Progenitor cell of endocrine pancreas (in vitro differentiated cells): Measurements from ENCODE around the gene GARIN3. TPM values are rescaled to one million over a fixed set of nuclear protein-coding genes. Genes with fewer than 3 reads are reported as not detected.

Source experiments
- DNase-seq: peaks from one replicate; pipeline ENCODE4 v3.0.0; 2021; ENCODE audit warnings: low spot score; ENCODE audit not compliant: unreplicated experiment
- H3K27ac Mint-ChIP-seq: 2 replicates; pipeline ENCODE4 v1.8.0; 2021; ENCODE audit warnings: mild to moderate bottlenecking, moderate library complexity, mixed read lengths
- H3K27me3 Mint-ChIP-seq: 2 replicates; pipeline ENCODE4 v1.8.0; 2021; ENCODE audit warnings: mixed read lengths
- H3K36me3 Mint-ChIP-seq: 2 replicates; pipeline ENCODE4 v1.8.0; 2022; ENCODE audit warnings: mixed read lengths; ENCODE audit not compliant: insufficient read depth
- H3K4me1 Mint-ChIP-seq: 2 replicates; pipeline ENCODE4 v1.8.0; 2021; ENCODE audit warnings: low read depth, mixed read lengths
- H3K4me3 Mint-ChIP-seq: 2 replicates; pipeline ENCODE4 v1.8.0; 2021; ENCODE audit warnings: low read depth, mild to moderate bottlenecking, moderate library complexity, mixed read lengths
- H3K9me3 Mint-ChIP-seq: 2 replicates; pipeline ENCODE4 v1.8.0; 2021; ENCODE audit warnings: low read depth, mixed read lengths
- CTCF ChIP-seq: fragments of 200-600 bp; sonication (generic); IDR thresholded peaks from one replicate; pipeline ENCODE4 v1.5.0; 2021; ENCODE audit warnings: antibody characterized with exemption, mild to moderate bottlenecking; ENCODE audit not compliant: unreplicated experiment
- total RNA-seq: library from RNA; stranded (reverse); gene quantifications from 2 replicates; pipeline ENCODE4 v1.2.1, GENCODE V29; 2021

GARIN3 gene
- total RNA-seq, 1 donor from 2014 or later: not detected

DNA sequence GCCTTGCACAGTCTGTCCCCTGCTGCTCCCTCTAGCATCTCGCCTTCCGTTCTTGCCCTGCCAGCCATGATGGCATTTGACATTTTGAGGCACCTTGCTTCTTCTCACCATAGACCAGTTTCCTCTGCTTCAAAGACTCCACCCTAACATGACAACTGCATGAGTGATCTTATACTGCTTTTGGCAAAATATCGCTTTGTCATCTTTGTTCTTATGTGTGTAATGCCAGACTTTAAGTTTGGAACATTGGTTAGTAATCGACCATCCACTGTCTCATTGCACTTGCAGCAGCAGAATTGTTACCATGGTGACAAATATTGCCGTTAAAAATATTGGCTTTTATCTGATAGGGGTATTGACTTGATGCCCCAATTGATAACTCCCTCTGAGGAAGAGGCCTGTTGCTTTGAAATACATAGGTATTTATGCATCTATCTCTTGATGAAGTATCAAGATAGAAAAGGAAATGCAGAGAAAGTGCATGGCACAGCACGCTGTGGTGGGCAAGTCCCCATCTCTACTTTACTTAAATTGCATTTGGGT is 6.8 kb downstream of the GARIN3 start:
- Mint-ChIP-seq H3K4me3 (no peak overlapping the region), H3K9me3 (no peaks in the 10 kb centered on the region), H3K36me3 (no peaks in the 10 kb centered on the region), H3K27ac (no peak overlapping the region), H3K27me3 (peaks cover 3% of the 10 kb centered on the region), H3K4me1 (no peaks in the 10 kb centered on the region)
- TF ChIP-seq CTCF: no peak
- no peak for DNase-seq

DNA sequence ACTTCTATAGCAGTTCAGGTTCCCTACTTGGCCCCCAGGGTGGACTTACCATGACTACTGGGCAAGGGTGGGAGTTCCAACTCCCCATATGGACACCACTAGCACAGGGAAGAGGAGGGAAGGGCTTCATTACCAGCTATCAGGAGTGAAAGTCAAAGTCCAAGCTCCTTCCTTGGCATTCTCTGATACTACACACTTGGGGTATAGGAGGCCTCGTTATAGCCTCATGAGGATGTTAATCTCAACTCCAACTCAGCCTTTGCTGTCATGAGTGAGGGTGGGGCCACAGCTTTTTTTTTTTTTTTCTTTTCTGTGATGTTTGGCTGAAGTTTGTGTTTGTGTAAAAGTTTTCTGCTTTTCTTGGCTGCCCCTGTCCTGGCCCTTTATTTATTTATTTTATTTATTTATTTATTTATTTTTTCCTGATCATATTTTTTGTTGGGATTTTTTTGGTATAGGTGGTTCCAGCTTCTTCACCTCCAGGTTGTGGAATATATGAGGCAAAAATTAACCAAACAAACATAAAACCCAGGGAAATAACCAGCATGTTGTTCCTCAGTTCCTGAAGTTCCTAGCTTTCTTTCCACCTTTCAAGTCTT is 8.7 kb downstream of the GARIN3 start:
- TF ChIP-seq CTCF: no peak
- H3K4me3 Mint-ChIP-seq: no peak overlapping the region
- DNase-seq: no peak
- H3K36me3 Mint-ChIP-seq: no peaks in the 10 kb centered on the region
- H3K9me3 Mint-ChIP-seq: no peaks in the 10 kb centered on the region
- H3K27me3 Mint-ChIP-seq: peaks cover 3% of the 10 kb centered on the region
- H3K27ac Mint-ChIP-seq: no peak overlapping the region
- no peaks in the 10 kb centered on the region for H3K4me1 Mint-ChIP-seq

- no peak overlapping the region for H3K27ac Mint-ChIP-seq
- no peak for TF ChIP-seq CTCF
- H3K27me3 Mint-ChIP-seq: peaks cover 3% of the 10 kb centered on the region
- no peaks in the 10 kb centered on the region for H3K36me3 Mint-ChIP-seq
- H3K4me1 Mint-ChIP-seq: no peaks in the 10 kb centered on the region
- no peak overlapping the region for H3K4me3 Mint-ChIP-seq
- H3K9me3 Mint-ChIP-seq: no peaks in the 10 kb centered on the region
- DNase-seq: no peak
These were observed 10.8 kb downstream of the GARIN3 start for GRCh38 chr5:157155297-157155696.

GRCh38 chr5:157150995-157151394 is 15.1 kb downstream of the GARIN3 start:
- Mint-ChIP-seq H3K9me3 (no peaks in the 10 kb centered on the region), H3K27me3 (no peaks in the 10 kb centered on the region), H3K27ac (no peak overlapping the region), H3K36me3 (no peaks in the 10 kb centered on the region), H3K4me3 (no peak overlapping the region), H3K4me1 (peaks cover 3% of the 10 kb centered on the region)
- TF ChIP-seq CTCF: no peak
- no peak for DNase-seq

- no peaks in the 10 kb centered on the region for H3K27me3 Mint-ChIP-seq
- no peak overlapping the region for H3K4me3 Mint-ChIP-seq
- peak; percentile 36 for DNase-seq
- H3K4me1 Mint-ChIP-seq: peaks cover 3% of the 10 kb centered on the region
- H3K36me3 Mint-ChIP-seq: no peaks in the 10 kb centered on the region
- H3K27ac Mint-ChIP-seq: no peak overlapping the region
- H3K9me3 Mint-ChIP-seq: no peaks in the 10 kb centered on the region
- peak; percentile 92 for TF ChIP-seq CTCF
These were observed 17.1 kb downstream of the GARIN3 start for GRCh38 chr5:157148734-157149615.
